ENCODE results near the gene PADI1.

The PADI1 gene

DNA sequence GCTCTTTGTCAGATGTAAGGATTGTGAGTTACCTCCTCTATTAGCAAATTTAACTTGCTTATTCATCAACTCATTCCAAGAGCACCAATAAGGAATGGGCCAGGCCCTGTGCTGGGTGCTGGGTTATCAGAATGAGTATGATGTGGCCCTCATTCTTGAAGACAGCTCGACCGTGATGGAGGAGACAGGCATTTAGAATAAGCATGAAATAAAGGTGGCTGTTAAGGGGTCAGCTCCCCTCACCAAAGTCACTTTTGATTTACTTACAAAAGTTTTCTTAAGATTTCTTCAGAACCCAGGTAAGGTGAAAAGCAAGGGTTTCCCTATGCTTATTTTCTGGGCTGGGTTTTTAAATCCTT is 15.3 kb upstream of the PADI1 start:
- Histone ChIP-seq H3K4me3 (ENCODE audit: low read depth in 1 of 5, low read length in 5 of 5) (no peak overlapping the region), H3K27ac (ENCODE audit: low read depth, low read length) (no peak overlapping the region), H3K27me3 (ENCODE audit: control insufficient read depth in 5 of 5, insufficient read depth in 4 of 5, low read length in 5 of 5) (peaks cover 0 to 8% (median 0%) of the 10 kb centered on the region in 5 donors), H3K9ac (ENCODE audit: low read length in 5 of 5) (no peak overlapping the region), H3K36me3 (ENCODE audit: control insufficient read depth in 5 of 5, insufficient read depth in 5 of 5, low read length in 5 of 5) (no peaks in the 10 kb centered on the region), H3K9me3 (ENCODE audit: control insufficient read depth in 5 of 5, low read length in 5 of 5) (peaks cover 0 to 6% (median 0%) of the 10 kb centered on the region in 5 donors), H3K4me1 (ENCODE audit: control insufficient read depth in 5 of 5, insufficient read depth in 5 of 5, low read length in 5 of 5) (peaks cover 0 to 18% (median 8%) of the 10 kb centered on the region in 5 donors)

- Histone ChIP-seq H3K4me1 (ENCODE audit: control insufficient read depth in 5 of 5, insufficient read depth in 5 of 5, low read length in 5 of 5) (peaks cover 0 to 14% (median 7%) of the 10 kb centered on the region in 5 donors), H3K27me3 (ENCODE audit: control insufficient read depth in 5 of 5, insufficient read depth in 4 of 5, low read length in 5 of 5) (peaks cover 0 to 8% (median 0%) of the 10 kb centered on the region in 5 donors)
These were observed 14.6 kb upstream of the PADI1 start for GRCh38 chr1:17190010-17190995.

DNA sequence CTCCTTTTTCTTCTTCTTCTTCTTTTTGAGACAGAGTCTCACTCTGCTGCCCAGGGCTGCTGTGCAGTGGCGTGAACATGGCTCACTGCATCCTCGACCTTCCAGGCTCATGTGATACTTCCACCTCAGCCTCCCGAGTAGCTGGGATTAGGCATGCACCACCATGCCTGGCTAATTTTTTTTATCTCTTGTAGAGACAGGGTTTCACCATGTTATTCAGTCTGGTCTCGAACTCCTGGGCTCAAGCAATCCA is 13.0 kb upstream of the PADI1 start:
- Histone ChIP-seq H3K4me3 (ENCODE audit: low read depth in 1 of 5, low read length in 5 of 5) (no peak overlapping the region), H3K4me1 (ENCODE audit: control insufficient read depth in 5 of 5, insufficient read depth in 5 of 5, low read length in 5 of 5) (peaks cover 0 to 7% (median 5%) of the 10 kb centered on the region in 5 donors), H3K36me3 (ENCODE audit: control insufficient read depth in 5 of 5, insufficient read depth in 5 of 5, low read length in 5 of 5) (no peaks in the 10 kb centered on the region), H3K9me3 (ENCODE audit: control insufficient read depth in 5 of 5, low read length in 5 of 5) (peaks cover 0 to 6% (median 0%) of the 10 kb centered on the region in 5 donors), H3K27me3 (ENCODE audit: control insufficient read depth in 5 of 5, insufficient read depth in 4 of 5, low read length in 5 of 5) (peaks cover 0 to 8% (median 0%) of the 10 kb centered on the region in 5 donors), H3K27ac (ENCODE audit: low read depth, low read length) (no peak overlapping the region), H3K9ac (ENCODE audit: low read length in 5 of 5) (no peak overlapping the region)

More at GRCh38 chr1:17190010-17190995, 14.6 kb upstream of the PADI1 start:
- no peak overlapping the region for H3K27ac ChIP-seq (ENCODE audit: low read depth, low read length)
- no peaks in the 10 kb centered on the region for H3K36me3 ChIP-seq (ENCODE audit: control insufficient read depth in 5 of 5, insufficient read depth in 5 of 5, low read length in 5 of 5)
- H3K9me3 ChIP-seq (ENCODE audit: control insufficient read depth in 5 of 5, low read length in 5 of 5): peaks cover 0 to 6% (median 0%) of the 10 kb centered on the region in 5 donors
- H3K9ac ChIP-seq (ENCODE audit: low read length in 5 of 5): no peak overlapping the region
- no peak overlapping the region for H3K4me3 ChIP-seq (ENCODE audit: low read depth in 1 of 5, low read length in 5 of 5)

DNA sequence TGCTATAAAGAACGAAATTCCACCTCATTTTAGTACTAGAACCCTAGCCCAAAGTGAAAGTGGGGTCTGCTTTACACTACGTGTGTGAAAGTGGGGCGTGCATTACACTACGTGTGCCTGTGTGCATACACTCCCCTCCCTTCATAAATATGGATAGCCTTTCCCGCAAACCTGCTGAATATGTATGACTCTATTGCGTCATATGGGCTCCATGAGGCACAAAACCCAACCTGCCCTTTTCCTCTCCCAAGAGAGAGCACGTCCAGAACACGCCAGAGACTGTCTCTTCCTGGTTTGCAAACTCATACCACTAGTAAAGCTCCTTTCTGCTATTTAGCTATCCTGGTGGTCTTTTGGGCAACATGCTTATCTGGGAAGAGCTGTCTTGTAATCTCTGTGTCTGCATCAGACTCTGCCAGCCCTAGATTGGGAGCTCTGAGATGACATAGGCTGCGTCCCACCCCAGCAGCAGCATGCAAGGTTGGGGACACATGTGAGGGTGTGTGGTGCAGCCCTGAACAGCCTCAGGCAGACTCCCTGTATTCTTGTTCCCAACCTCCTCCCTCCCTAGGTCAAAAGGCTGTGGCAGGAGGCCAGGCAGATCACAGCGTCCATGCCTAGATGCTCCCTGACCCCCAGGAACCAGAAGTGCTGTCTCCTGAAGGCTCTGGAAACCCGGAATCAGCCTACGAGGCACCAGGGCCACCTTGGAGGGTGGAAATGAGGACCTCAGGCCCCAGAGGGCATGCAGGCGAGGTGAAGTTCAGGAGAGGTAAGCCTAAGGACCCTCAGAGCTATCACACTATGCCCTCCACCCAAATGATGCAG is 12.3 kb upstream of the PADI1 start:
- H3K9me3 ChIP-seq (ENCODE audit: control insufficient read depth in 5 of 5, low read length in 5 of 5): peaks cover 0 to 6% (median 0%) of the 10 kb centered on the region in 5 donors
- no peak overlapping the region for H3K4me3 ChIP-seq (ENCODE audit: low read depth in 1 of 5, low read length in 5 of 5)
- peaks cover 0 to 7% (median 5%) of the 10 kb centered on the region in 5 donors for H3K4me1 ChIP-seq (ENCODE audit: control insufficient read depth in 5 of 5, insufficient read depth in 5 of 5, low read length in 5 of 5)
- no peaks in the 10 kb centered on the region for H3K36me3 ChIP-seq (ENCODE audit: control insufficient read depth in 5 of 5, insufficient read depth in 5 of 5, low read length in 5 of 5)
- no peak overlapping the region for H3K9ac ChIP-seq (ENCODE audit: low read length in 5 of 5)
- no peak overlapping the region for H3K27ac ChIP-seq (ENCODE audit: low read depth, low read length)
- H3K27me3 ChIP-seq (ENCODE audit: control insufficient read depth in 5 of 5, insufficient read depth in 4 of 5, low read length in 5 of 5): peaks cover 0 to 9% (median 0%) of the 10 kb centered on the region in 5 donors

DNA sequence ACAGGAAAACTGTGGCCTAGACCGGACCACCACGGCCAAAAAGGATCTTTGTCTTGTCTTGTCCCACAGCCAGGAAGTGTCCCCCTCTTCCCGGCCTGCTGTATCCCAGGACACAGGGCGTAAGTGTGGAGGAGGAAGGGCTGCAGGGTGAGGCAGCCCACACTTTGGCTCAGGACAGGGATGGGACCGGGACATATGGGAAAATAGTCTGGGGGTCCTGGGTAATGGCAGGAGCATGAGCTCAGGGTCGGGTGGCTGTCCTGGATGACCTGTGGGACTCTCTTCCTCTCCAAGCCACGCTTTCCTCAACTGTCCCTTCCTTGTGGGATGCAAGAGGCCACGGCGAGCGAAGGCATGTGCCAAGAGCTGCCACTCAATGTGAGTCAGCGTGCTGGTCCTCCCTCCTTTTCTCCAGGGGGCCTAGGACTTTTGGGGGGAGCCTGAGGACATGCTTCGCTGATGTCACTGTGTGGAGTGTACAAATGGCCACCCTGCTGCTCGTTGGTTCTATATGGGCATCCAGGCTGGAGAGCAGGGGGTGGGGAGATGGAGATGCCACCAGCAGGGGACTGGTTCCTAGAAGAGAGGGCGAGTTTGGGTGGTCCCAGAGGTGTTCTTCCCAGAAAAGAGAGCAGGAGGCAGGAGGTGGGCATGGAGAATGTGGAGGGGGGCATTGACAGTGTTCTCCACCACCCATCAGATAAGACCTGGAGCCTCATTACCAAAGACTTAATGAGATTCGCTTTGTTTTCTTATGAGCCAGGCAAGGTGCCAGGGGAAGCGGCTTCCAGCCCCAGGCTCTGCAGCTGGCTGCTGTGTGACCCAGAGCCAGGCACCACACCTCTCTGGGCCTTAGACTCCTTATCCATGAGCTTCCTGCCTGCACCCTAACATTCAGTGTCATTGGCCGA is 11.5 kb upstream of the PADI1 start:
- no peak overlapping the region for H3K27ac ChIP-seq (ENCODE audit: low read depth, low read length)
- H3K36me3 ChIP-seq (ENCODE audit: control insufficient read depth in 5 of 5, insufficient read depth in 5 of 5, low read length in 5 of 5): no peaks in the 10 kb centered on the region
- peaks cover 0 to 7% (median 5%) of the 10 kb centered on the region in 5 donors for H3K4me1 ChIP-seq (ENCODE audit: control insufficient read depth in 5 of 5, insufficient read depth in 5 of 5, low read length in 5 of 5)
- peaks cover 0 to 5% (median 0%) of the 10 kb centered on the region in 5 donors for H3K9me3 ChIP-seq (ENCODE audit: control insufficient read depth in 5 of 5, low read length in 5 of 5)
- no peak overlapping the region for H3K9ac ChIP-seq (ENCODE audit: low read length in 5 of 5)
- H3K27me3 ChIP-seq (ENCODE audit: control insufficient read depth in 5 of 5, insufficient read depth in 4 of 5, low read length in 5 of 5): peaks cover 0 to 12% (median 2%) of the 10 kb centered on the region in 5 donors
- no peak overlapping the region for H3K4me3 ChIP-seq (ENCODE audit: low read depth in 1 of 5, low read length in 5 of 5)

- Histone ChIP-seq H3K9me3 (ENCODE audit: control insufficient read depth in 5 of 5, low read length in 5 of 5) (no peaks in the 10 kb centered on the region), H3K9ac (ENCODE audit: low read length in 5 of 5) (no peak overlapping the region), H3K4me1 (ENCODE audit: control insufficient read depth in 5 of 5, insufficient read depth in 5 of 5, low read length in 5 of 5) (peaks cover 0 to 7% (median 5%) of the 10 kb centered on the region in 5 donors), H3K36me3 (ENCODE audit: control insufficient read depth in 5 of 5, insufficient read depth in 5 of 5, low read length in 5 of 5) (no peaks in the 10 kb centered on the region), H3K27ac (ENCODE audit: low read depth, low read length) (no peak overlapping the region), H3K4me3 (ENCODE audit: low read depth in 1 of 5, low read length in 5 of 5) (no peak overlapping the region), H3K27me3 (ENCODE audit: control insufficient read depth in 5 of 5, insufficient read depth in 4 of 5, low read length in 5 of 5) (peaks cover 0 to 16% (median 5%) of the 10 kb centered on the region in 5 donors)
These were observed 10.8 kb upstream of the PADI1 start for GRCh38 chr1:17194133-17194475.

DNA sequence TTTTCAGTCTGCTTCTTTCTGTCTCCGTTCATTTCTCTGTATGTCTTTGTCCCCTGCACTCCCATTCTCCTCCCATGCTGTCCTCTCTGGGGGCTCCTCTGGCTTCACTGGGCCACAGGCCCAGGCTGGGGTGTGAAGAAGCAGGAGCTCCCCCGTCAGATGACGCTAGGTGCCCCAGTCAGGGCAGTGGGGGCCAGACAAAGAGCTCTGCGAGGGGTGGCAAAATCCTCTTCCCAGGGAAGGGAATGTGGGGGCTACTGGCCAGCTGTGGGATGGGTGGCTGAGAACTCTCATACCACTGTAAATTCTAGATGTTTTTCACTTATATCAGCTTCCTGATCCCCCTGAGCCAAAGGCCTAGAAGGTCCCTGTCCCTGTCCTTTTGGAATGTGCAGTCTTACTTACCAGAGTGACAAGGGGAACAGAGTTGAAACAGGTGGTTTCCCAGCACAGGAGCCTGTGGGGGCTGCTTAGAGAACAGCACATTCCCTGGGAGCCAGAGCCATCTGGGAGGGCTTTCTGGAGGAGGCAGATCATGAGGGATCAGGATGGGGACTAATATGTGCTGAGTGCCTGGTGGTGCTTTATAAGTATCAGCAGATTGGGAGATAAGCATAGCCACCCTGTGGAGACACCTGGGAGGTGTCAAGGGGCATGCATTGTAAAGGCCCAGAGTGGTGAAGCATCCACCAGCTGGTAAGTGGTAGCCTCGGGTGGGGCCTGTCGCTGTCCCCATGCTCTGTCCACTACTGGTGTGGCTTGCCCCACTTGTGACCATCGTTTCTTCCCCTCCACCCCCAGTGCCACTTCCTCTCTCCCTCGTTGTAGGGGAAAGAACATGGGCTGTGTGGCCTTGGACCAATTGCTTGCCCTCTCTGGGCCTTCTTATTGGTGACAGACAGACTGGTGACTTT is 10.1 kb upstream of the PADI1 start:
- Histone ChIP-seq H3K27me3 (ENCODE audit: control insufficient read depth in 5 of 5, insufficient read depth in 4 of 5, low read length in 5 of 5) (peaks cover 0 to 18% (median 5%) of the 10 kb centered on the region in 5 donors), H3K9ac (ENCODE audit: low read length in 5 of 5) (no peak overlapping the region), H3K9me3 (ENCODE audit: control insufficient read depth in 5 of 5, low read length in 5 of 5) (no peaks in the 10 kb centered on the region), H3K4me1 (ENCODE audit: control insufficient read depth in 5 of 5, insufficient read depth in 5 of 5, low read length in 5 of 5) (peaks cover 0 to 7% (median 5%) of the 10 kb centered on the region in 5 donors), H3K4me3 (ENCODE audit: low read depth in 1 of 5, low read length in 5 of 5) (no peak overlapping the region), H3K27ac (ENCODE audit: low read depth, low read length) (no peak overlapping the region), H3K36me3 (ENCODE audit: control insufficient read depth in 5 of 5, insufficient read depth in 5 of 5, low read length in 5 of 5) (no peaks in the 10 kb centered on the region)

DNA sequence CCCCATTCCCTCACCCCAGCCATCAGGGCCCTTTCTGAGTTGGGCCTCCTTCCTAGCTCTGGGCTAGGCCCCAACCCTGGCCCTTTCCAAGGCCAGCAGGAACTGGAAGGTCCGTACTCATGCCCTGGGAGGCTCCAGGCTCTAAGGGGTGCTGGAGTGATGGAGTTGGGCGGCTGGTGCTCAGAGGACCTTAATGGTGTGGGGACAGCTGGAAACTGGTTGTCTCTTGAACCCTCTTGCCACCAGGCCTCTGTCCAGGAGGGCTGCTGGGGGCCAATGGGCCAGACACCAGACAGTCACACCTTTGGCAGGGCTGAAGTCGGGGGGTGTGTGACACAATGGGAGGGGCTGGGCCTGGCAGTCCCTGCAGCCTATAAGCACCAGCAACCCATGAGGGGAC is 9.2 kb upstream of the PADI1 start:
- Histone ChIP-seq H3K9ac (ENCODE audit: low read length in 5 of 5) (no peak overlapping the region), H3K4me1 (ENCODE audit: control insufficient read depth in 5 of 5, insufficient read depth in 5 of 5, low read length in 5 of 5) (peaks cover 0 to 7% (median 5%) of the 10 kb centered on the region in 5 donors), H3K4me3 (ENCODE audit: low read depth in 1 of 5, low read length in 5 of 5) (no peak overlapping the region), H3K36me3 (ENCODE audit: control insufficient read depth in 5 of 5, insufficient read depth in 5 of 5, low read length in 5 of 5) (no peaks in the 10 kb centered on the region), H3K27ac (ENCODE audit: low read depth, low read length) (no peak overlapping the region), H3K27me3 (ENCODE audit: control insufficient read depth in 5 of 5, insufficient read depth in 4 of 5, low read length in 5 of 5) (peaks cover 0 to 15% (median 5%) of the 10 kb centered on the region in 5 donors), H3K9me3 (ENCODE audit: control insufficient read depth in 5 of 5, low read length in 5 of 5) (no peaks in the 10 kb centered on the region)
